GM18873 (cell line): ENCODE data around the gene PDZD11.
"Not testable (repeated sequence)": the region's sequence is repeated elsewhere in the genome, so short reads cannot be mapped to it uniquely, and the experiment has no call there.

Source experiments
- ATAC-seq: cut with Tn5 transposase; IDR thresholded peaks from one replicate; pipeline ENCODE4 v1.9.1; 2021; ENCODE audit warnings: mild to moderate bottlenecking, moderate library complexity, moderate number of reproducible peaks; ENCODE audit not compliant: unreplicated experiment, low FRiP score

Gene PDZD11

DNA sequence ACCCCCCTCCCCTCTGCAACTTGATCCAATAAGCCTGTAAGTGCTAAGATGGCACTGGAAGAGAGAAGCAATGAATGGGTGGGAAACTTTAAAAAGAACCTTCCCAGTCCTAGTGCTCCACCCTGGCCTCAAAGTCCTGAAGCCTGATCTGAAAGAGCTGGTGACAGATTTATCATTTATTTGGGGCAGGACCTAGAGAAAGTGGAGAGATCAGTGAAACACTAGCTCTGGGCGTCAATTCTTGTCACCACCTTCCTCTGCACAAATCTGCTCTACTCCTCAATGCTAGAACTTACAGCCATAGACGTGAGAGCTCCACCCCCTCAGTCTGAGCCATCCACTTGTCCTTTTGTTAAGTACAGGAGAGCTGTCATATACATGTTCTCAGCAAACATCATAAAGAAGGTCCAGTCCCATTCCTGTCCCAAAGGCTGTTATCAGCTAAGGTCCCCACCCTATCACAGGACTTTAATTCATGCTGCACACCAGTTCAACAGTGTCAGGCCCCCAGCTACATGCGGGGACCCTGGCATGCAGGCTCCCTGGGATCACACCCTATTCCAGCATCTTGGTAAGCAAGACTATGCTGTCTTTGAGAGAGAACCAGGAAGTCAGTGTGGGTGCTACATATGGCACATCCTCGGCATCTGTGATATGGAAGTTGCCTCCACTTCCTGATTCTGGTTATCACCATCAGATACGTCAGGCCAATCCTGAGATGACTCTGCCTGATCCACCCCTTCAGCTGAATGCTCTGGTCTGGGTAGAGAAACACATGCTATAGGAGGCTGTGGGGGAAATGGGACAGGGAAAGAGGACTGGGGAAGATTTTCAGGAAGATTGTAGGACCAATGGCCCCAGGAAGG is 32.1 kb downstream of the PDZD11 start:
- no peak for ATAC-seq

DNA sequence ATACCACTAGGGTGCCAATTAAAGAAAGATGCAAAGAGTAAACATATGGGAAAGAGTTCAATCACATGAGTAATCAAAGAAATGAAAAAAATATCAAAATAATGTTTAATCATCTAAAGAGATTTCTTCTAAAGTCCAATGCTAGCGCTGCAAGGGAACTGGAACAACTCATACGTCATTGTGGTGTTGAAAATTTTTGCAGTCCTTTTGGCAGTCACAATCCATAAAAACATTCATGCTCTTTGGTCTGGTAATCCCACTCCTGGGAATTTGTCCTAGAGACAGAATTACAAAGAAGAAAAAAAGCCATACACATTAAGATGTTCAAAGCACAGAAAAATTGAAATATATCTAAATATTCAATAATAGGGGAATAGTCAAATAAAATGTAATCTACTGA is 34.3 kb downstream of the PDZD11 start:
- ATAC-seq: no peak

DNA sequence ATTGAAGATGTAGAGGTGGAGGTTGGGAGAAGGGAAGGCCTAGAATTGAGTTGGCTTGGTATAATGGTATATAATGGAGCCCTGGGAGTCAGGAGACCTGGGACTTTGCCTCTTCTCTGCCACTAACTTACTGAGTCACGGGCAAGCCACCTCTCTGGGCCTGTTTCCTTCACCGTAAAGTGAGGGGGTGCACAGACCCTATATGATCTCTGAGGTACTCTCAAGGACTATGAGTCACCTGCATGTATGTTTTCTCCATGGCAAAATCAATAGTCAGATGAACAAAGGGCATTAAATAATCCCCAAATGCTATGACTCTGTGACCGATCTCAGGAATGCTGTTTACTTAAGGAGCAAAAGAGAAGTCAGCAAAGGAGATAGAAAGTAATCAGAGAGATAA is 34.8 kb downstream of the PDZD11 start:
- ATAC-seq: no peak

GRCh38 chrX:70254063-70254400 is 35.7 kb downstream of the PDZD11 start:
- no peak for ATAC-seq

GRCh38 chrX:70253377-70254062 is 36.2 kb downstream of the PDZD11 start:
- no peak for ATAC-seq

DNA sequence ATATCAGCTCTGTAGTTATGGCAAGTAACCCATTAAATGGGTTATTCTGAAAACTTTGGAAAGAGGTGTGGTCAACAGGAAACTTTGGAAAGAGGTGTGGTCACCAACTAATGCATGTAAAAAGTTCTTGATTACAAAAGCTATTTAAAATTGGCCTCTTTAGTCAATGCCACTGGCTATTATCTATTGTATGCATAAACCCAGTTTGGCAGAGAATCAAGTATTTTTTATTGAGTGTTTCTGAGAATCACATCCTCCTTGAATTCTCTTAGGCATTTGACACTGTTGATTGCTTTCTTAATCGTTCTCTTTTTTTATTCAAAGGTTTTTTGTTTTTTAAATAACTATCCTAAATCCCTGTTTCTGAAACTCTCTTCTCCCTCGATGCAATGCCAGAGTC is 37.2 kb downstream of the PDZD11 start:
- ATAC-seq: no peak

DNA sequence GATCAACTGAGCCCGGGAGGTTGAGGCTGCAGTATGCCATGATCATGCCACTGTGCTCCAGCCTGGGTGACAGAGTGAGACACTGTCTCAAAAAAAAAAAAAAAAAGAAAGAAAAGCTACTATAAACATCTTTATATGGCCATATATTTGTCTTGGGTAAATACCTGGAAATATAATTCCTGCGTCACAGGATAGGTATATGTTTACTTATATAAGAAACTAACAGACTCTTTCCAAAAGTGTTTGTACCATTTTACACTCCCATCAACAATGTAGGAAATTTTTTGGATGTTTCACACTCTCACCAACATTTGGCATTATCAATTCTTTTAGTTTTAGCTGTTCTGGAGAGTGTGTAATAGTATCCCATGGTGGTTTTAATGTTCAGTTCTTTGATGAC is 42.5 kb downstream of the PDZD11 start:
- no peak for ATAC-seq

DNA sequence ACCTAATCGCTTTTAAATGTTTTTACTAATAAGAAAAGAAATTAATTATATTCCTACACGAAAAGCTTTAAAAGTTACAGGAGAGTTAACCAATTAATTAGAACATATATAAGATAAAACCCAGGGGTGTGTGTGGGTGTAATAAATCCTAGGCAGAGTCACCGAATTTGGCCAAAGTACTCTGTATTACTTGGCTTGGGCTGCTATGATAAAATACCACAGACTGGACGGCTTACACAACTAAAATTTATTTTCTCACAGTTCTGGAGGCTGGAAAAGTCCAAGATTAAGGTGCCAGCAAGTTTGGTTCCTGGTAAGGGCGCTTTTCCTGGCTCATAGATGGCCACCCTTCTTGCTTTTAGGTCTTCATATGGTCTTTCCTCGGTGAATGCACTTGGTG is 44.8 kb downstream of the PDZD11 start:
- ATAC-seq: no peak

- not testable (repeated sequence) for ATAC-seq
Measured at GRCh38 chrX:70243601-70244000, 46.1 kb downstream of the PDZD11 start.

- no peak for ATAC-seq
Measured at GRCh38 chrX:70241501-70241900, 48.2 kb downstream of the PDZD11 start.

DNA sequence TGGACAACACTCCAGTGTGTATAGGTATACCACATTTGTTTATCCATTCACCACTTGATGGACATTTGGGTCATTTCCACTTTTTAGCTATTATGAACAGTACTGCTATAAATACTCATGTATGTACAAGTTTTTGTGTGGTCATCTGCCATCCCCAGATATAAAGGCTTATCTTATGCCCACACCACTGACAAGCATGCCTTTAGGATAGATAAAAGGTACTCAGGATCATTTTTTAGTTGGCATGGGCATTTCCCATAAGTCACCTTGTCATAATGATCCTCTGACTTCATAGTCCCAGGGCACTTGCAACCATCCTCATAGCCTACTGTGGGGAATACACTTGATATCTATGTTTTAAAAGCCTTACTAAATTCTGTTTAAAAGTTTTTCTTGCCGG is 49.0 kb downstream of the PDZD11 start:
- no peak for ATAC-seq
